Esophagus muscularis mucosa (tissue), 4 donors: ENCODE results near the gene CALM1.

Source experiments
- CTCF ChIP-seq, 3 experiments: fragments of 200-600 bp in 2 of 3; fragments of 450-650 bp in 1 of 3; sonication (generic) in 2 of 3; IDR thresholded peaks; one replicate each; pipeline ENCODE4 v1.5.1; 2017 to 2019; ENCODE audit warnings: antibody characterized with exemption in 3 of 3, mild to moderate bottlenecking in 2 of 3, moderate library complexity in 1 of 3
- EP300 ChIP-seq: sonication (generic); formaldehyde crosslinking; IDR thresholded peaks from one replicate; pipeline ENCODE4 v1.6.1; 2017; ENCODE audit warnings: antibody characterized with exemption
- POLR2A ChIP-seq: fragments of 450-650 bp; IDR thresholded peaks from one replicate; pipeline ENCODE4 v1.6.1; 2017; ENCODE audit warnings: antibody characterized with exemption, moderate library complexity, mild to moderate bottlenecking, low read depth
- POLR2AphosphoS5 ChIP-seq, 2 donors: sonication (generic); formaldehyde crosslinking; IDR thresholded peaks; one replicate each; pipeline ENCODE4 v1.6.1; 2017; ENCODE audit warnings: antibody characterized with exemption in 2 of 2

GRCh38 chr14:90440592-90440991 is 43.8 kb downstream of the CALM1 start:
- TF ChIP-seq CTCF (IDR thresholded peaks at IDR 0.05) (no peak), POLR2A (no peak), EP300 (no peak), POLR2AphosphoS5 (IDR thresholded peaks at IDR 0.05) (no peak)
